PC-9 (cell line): Measurements from ENCODE around the gene JAK3. TPM values are rescaled to one million over a fixed set of nuclear protein-coding genes. Genes with fewer than 3 reads are reported as not detected.
A peak's percentile ranks its signal among the peaks of the same experiment; 100 is the strongest.

Experiments
- BruUV-seq: library from RNA; stranded (reverse); fragments of 400-500 nt; replicated peaks from 2 replicates; lab custom pipeline; 2021; lab: Mats Ljungman, UMichigan
- CTCF ChIA-PET: fragments of 300-600 bp; sonication (Branson Sonifier 250); formaldehyde crosslinking; loops from one replicate; lab custom pipeline; 2022; ENCODE audit warnings: antibody characterized with exemption; lab: Charles Lee
- POLR2A ChIA-PET: fragments of 300-600 bp; sonication (Branson Sonifier 250); formaldehyde crosslinking; loops from one replicate; lab custom pipeline; 2022; ENCODE audit warnings: antibody characterized with exemption; ENCODE audit not compliant: unreplicated experiment; lab: Charles Lee
- DNase-seq, 2 experiments: peaks; one replicate each; pipeline versions ENCODE4 v3.0.0 to v3.0.0-alpha.2; 2015 to 2022; ENCODE audit warnings: mixed read lengths in 1 of 2
- H2AFZ ChIP-seq: fragments of 200-600 bp; sonication (generic); 2 replicates; pipeline ENCODE4 v1.8.1; 2017; ENCODE audit warnings: antibody characterized with exemption
- H3F3A ChIP-seq: fragments of 200-600 bp; sonication (generic); 2 replicates; pipeline ENCODE4 v1.8.1; 2017; ENCODE audit warnings: antibody characterized with exemption, mild to moderate bottlenecking, low read depth; ENCODE audit not compliant: insufficient read depth
- H3K27ac ChIP-seq: fragments of 200-600 bp; sonication (generic); 2 replicates; pipeline ENCODE4 v1.6.1; 2016; ENCODE audit warnings: mixed run types
- H3K27me3 ChIP-seq: fragments of 200-600 bp; sonication (generic); 2 replicates; pipeline ENCODE4 v1.6.1; 2016; ENCODE audit warnings: low read depth, mixed run types; ENCODE audit not compliant: insufficient read depth
- H3K36me3 ChIP-seq: fragments of 200-600 bp; sonication (generic); 2 replicates; pipeline ENCODE4 v1.6.1; 2016; ENCODE audit warnings: low read depth, mixed run types
- H3K4me1 ChIP-seq: fragments of 200-600 bp; sonication (generic); replicated peaks from 2 replicates; pipeline ENCODE4 v1.6.1; 2016; ENCODE audit warnings: mixed run types; ENCODE audit not compliant: insufficient read depth
- H3K4me2 ChIP-seq: fragments of 200-600 bp; sonication (generic); 2 replicates; pipeline ENCODE4 v1.6.1; 2017; ENCODE audit warnings: mixed run types
- H3K4me3 ChIP-seq: fragments of 200-600 bp; sonication (generic); 2 replicates; pipeline ENCODE4 v1.6.1; 2016; ENCODE audit warnings: mixed run types
- H3K79me2 ChIP-seq: fragments of 200-600 bp; sonication (generic); 2 replicates; pipeline ENCODE4 v1.6.1; 2017; ENCODE audit warnings: low read depth, mixed run types
- H3K9me2 ChIP-seq: fragments of 200-600 bp; sonication (generic); 2 replicates; pipeline ENCODE4 v1.8.1; 2017; ENCODE audit warnings: mild to moderate bottlenecking; ENCODE audit not compliant: insufficient read depth
- H3K9me3 ChIP-seq: fragments of 200-600 bp; sonication (generic); 2 replicates; pipeline ENCODE4 v1.8.1; 2016; ENCODE audit warnings: low read depth; ENCODE audit not compliant: insufficient read depth
- H4K20me1 ChIP-seq: fragments of 200-600 bp; sonication (generic); 2 replicates; pipeline ENCODE4 v1.8.1; 2017; ENCODE audit not compliant: insufficient read depth
- CTCF ChIP-seq: fragments of 200-600 bp; sonication (generic); conservative IDR thresholded peaks from 2 replicates; pipeline ENCODE4 v1.6.1; 2017; ENCODE audit warnings: mixed run types, antibody characterized with exemption, mild to moderate bottlenecking, moderate library complexity
- EZH2 ChIP-seq: fragments of 200-600 bp; sonication (generic); IDR thresholded peaks from 2 replicates; pipeline ENCODE4 v1.8.0; 2017; ENCODE audit warnings: antibody characterized with exemption, low read depth
- intact Hi-C: fragments of 100-400 bp; cut with micrococcal nuclease; formaldehyde crosslinking; loops from one replicate; pipeline ENCODE4 v1.10.0; 2022; ENCODE audit not compliant: unreplicated experiment
- total RNA-seq: library from RNA; stranded (reverse); gene quantifications from 2 replicates; pipeline ENCODE4 v1.2.3, GENCODE V29; 2021

JAK3 gene
- total RNA-seq, 1 experiment from 2014 or later: 13.5 TPM

GRCh38 chr19:17869114-17869608, 21.4 kb upstream of the JAK3 start:
- no TSS peak for BruUV-seq
- POLR2A ChIA-PET: interaction anchor here (0.6 kb wide), 1 partner anchor 194 kb away, joined by 3 read pairs; no protein-coding TSS in a partner anchor
- H3K79me2 ChIP-seq: no peaks in the 10 kb centered on the region
- peaks cover 16% of the 10 kb centered on the region for H4K20me1 ChIP-seq
- no peaks in the 10 kb centered on the region for H3K9me2 ChIP-seq
- H3F3A ChIP-seq: peaks cover 36% of the 10 kb centered on the region
- intact Hi-C loops: no loop called here
- H3K27me3 ChIP-seq: peaks cover 4% of the 10 kb centered on the region; the same call in 1 of the 2 replicates
- H3K27ac ChIP-seq: no peak overlapping the region
- H3K4me2 ChIP-seq: no peak overlapping the region
- DNase-seq: no peak
- H3K9me3 ChIP-seq: no peaks in the 10 kb centered on the region
- H2AFZ ChIP-seq: no peak overlapping the region
- H3K36me3 ChIP-seq: peaks cover 3% of the 10 kb centered on the region
- H3K4me1 ChIP-seq: peaks cover 17% of the 10 kb centered on the region
- TF ChIP-seq CTCF: no peak
- no peak for TF ChIP-seq EZH2
- CTCF ChIA-PET: interaction anchor here (3.3 kb wide), 1 partner anchor 64 kb away, joined by 39 read pairs; the partner anchor contains the start of gene CCDC124
- H3K4me3 ChIP-seq: no peak overlapping the region

- Histone ChIP-seq H2AFZ (no peak overlapping the region), H3K4me2 (no peak overlapping the region), H3K27me3 (peaks cover 4% of the 10 kb centered on the region; the same call in 1 of the 2 replicates), H4K20me1 (peaks cover 21% of the 10 kb centered on the region), H3K4me3 (no peak overlapping the region), H3K4me1 (peaks cover 19% of the 10 kb centered on the region), H3K9me3 (no peaks in the 10 kb centered on the region), H3K27ac (no peak overlapping the region), H3F3A (peaks cover 41% of the 10 kb centered on the region), H3K36me3 (peaks cover 8% of the 10 kb centered on the region), H3K9me2 (no peaks in the 10 kb centered on the region), H3K79me2 (0 out of 2 replicates have a peak, but pooled peaks cover 4% of the 10 kb centered on the region)
- DNase-seq: no peak
- CTCF ChIA-PET: no interaction called here
- no peak for TF ChIP-seq CTCF
- no TSS peak for BruUV-seq
- POLR2A ChIA-PET: no interaction called here
- intact Hi-C loops: no loop called here
Observed at GRCh38 chr19:17868669-17869068, 20.9 kb upstream of the JAK3 start.

GRCh38 chr19:17866964-17867486, 19.2 kb upstream of the JAK3 start:
- ChIA-PET CTCF (no interaction called here), POLR2A (interaction anchor here (0.7 kb wide), 1 partner anchor 373 kb away, joined by 3 read pairs; no protein-coding TSS in a partner anchor)
- peak in 1 of 2 experiments; percentile 47 for DNase-seq
- no peaks in the 10 kb centered on the region for H3K9me3 ChIP-seq
- H4K20me1 ChIP-seq: peaks cover 37% of the 10 kb centered on the region
- no TSS peak for BruUV-seq
- H3K27me3 ChIP-seq: peaks cover 4% of the 10 kb centered on the region; the same call in 1 of the 2 replicates
- peaks cover 18% of the 10 kb centered on the region for H3K79me2 ChIP-seq
- no peak overlapping the region for H2AFZ ChIP-seq
- TF ChIP-seq CTCF: no peak
- TF ChIP-seq EZH2: no peak
- no peak overlapping the region for H3K4me3 ChIP-seq
- H3K9me2 ChIP-seq: no peaks in the 10 kb centered on the region
- H3K36me3 ChIP-seq: peaks cover 24% of the 10 kb centered on the region
- H3K4me1 ChIP-seq: peaks cover 32% of the 10 kb centered on the region
- peaks cover 57% of the 10 kb centered on the region for H3F3A ChIP-seq
- H3K27ac ChIP-seq: no peak overlapping the region
- no peak overlapping the region for H3K4me2 ChIP-seq
- intact Hi-C loops: no loop called here
